ENCODE data around the gene LRMDA. TPM values are rescaled to one million over a fixed set of nuclear protein-coding genes. Genes with fewer than 3 reads are reported as not detected.

The LRMDA gene
- total and polyA plus RNA-seq, 2 of the 8 experiments (the other 6 are each of a cell fraction or from before 2014, with no cell fraction given): 0.86 to 2.8 TPM

- no peak for TF ChIP-seq ATF3 (IDR thresholded peaks at IDR 0.05; ENCODE audit: insufficient read depth, low read depth, low read length)
- TF ChIP-seq ZNF274 (IDR thresholded peaks at IDR 0.05; ENCODE audit: borderline replicate concordance, extremely low read depth, low read length): no peak
- TF ChIP-seq EZH2 (IDR thresholded peaks at IDR 0.05; ENCODE audit: low read depth, low read length, severe bottlenecking): no peak
- no peak for TF ChIP-seq KDM4A (IDR thresholded peaks at IDR 0.05; ENCODE audit: low read depth, low read length, severe bottlenecking)
These were observed 310.9 kb downstream of the LRMDA start (continued) for GRCh38 chr10:75742355-75742754.
